Hematopoietic multipotent progenitor cell treated with erythropoietin and hydrocortisone succinate and interleukin-3 and kit ligand, for 6 days (in vitro differentiated cells): ENCODE results near the gene MRPS6.

Experiments used
- DNase-seq: peaks from one replicate; pipeline ENCODE4 v3.0.0-alpha.2; 2015

The MRPS6 gene

GRCh38 chr21:34135330-34135729 is 62.0 kb downstream of the MRPS6 start:
- DNase-seq = no peak

GRCh38 chr21:34141373-34141772 is 68.0 kb downstream of the MRPS6 start:
- DNase-seq = no peak

- DNase-seq = no peak
These were observed 70.4 kb downstream of the MRPS6 start for GRCh38 chr21:34143685-34144182.

- DNase-seq = no peak
These were observed 70.8 kb downstream of the MRPS6 start for GRCh38 chr21:34144224-34144623.

- DNase-seq = no peak
These were observed 74.5 kb downstream of the MRPS6 start for GRCh38 chr21:34147792-34148418.

DNA sequence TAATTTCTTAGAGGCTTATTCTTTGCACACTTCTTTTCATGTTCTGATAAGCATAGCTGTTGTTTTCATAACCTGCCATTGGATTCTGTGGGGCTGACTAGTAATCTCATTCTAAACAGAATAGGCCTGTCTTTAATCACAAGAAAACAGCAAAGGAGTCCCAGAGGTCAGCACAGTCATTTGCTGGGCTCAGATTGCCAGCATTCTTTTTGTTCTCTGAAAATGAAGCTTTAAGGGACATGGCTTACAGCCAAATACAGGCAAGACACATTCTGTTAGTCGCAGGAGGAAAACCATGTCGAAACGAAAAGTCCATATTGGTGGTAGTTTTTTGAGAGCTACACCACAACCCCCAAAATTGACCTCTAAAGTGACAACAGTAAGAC is 75.0 kb downstream of the MRPS6 start:
- peak; percentile 15 for DNase-seq

DNA sequence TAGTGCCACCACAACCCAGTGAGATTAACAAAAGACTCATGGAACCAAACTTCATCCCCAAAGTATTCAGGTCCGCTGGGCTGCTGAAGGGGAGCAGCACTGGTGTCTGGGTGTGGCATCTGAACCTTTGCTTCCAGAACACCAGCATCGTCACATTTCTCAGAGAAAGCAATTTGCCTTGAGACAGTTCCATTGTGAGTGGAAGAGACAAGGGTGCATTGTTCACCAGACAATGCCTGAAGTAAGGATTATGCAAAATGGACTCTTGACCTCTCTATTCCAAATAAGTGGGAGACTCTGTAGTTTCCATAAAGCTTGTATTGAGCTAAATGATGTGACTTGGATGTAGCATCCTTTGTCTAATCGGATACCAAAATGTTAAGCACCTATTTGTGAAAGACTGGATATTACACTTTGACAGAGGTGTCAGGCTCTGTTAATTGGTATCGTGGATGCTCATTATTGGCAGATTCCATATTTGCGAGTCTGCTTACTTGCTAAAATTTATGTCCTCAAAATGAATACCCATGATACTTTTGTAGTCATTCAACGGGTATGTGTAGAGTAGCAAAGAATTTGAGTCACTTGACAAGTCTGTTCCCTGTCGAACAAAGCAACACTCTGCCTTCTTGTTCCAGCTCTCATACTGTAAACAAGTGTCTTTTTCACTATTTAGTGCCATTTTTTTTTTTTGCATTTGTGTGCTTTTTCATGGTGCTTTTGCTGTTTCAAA is 75.6 kb downstream of the MRPS6 start:
- DNase-seq = no peak

DNA sequence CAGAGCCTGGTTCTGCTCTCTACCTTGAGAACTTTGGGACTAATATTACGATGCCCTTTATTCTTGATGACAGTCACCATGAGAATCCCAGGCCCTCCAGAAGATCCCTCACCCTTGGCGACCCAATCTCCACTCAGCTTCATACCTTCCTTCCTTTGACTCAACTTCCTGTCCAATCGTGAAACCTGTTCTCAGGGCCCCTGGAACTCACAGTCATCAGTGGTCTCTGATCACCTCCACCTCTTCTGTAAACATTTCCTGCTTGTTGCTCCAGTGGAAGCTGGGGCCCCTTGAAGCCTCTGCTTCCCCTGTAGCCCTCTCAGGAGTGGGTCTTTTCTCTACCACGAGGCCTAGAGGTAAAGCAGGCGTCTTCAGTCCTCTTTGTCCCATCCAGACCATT is 79.1 kb downstream of the MRPS6 start:
- DNase-seq = no peak

DNA sequence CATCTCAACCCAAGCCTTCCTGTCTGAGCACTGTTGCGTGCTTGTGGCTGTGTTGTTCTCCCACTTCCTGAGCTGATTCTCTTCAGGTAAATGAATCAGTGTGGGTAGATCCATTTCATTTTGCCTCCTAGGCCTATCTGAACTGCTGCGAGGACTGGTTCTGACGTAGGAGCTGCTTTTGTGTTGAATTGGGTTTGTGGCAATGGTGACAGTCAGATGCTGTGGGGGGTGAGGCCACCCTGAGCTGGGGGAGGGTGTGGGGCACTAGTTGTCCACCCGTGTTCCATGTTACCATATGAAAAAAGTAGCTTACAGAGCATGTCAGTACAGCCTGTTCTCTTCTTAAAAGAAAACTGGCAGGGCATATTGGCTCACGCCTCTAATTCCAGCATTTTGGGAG is 81.5 kb downstream of the MRPS6 start:
- no peak for DNase-seq

DNA sequence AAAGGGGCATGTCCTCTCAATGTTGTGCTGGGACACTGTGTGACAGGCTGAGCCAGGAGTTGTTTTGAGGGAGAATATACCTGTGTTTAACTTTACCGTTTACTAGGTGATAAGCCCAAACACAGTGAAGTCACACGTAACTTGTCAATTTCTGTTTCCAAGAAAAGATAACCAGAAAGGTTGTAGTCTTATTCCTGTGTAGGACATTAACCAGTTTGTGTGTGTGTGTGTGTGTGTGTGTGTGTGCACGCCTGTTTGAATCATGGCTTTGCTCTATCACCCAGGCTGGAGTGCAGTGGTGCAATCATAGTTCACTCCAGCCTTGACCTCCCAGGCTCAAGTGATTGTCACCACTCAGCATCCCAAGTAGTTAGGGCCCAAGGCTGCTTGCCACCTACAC is 83.6 kb downstream of the MRPS6 start:
- no peak for DNase-seq

GRCh38 chr21:34157521-34157920 is 84.1 kb downstream of the MRPS6 start:
- DNase-seq = no peak

GRCh38 chr21:34158866-34159835 is 85.8 kb downstream of the MRPS6 start:
- DNase-seq = no peak

DNA sequence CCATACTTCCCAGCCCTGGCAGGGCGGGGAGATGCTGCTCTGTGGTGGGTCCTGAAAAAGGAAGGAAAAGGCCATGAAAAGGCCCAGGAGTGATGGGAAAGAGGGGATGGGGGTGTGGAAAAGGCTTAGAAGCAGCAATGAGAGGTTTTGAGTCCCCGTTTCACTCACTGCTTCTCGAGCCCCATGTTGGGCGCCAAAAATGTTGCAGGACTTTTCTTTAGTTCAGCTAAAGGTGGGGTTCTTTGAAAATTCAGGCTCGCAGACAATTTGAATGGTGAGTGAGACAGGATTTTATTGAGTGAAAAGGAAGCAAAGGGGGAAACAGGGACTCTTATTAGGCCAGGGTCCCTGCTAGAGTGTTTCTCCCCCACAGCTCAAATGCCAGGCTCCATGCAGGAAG is 93.1 kb downstream of the MRPS6 start:
- DNase-seq = no peak

DNA sequence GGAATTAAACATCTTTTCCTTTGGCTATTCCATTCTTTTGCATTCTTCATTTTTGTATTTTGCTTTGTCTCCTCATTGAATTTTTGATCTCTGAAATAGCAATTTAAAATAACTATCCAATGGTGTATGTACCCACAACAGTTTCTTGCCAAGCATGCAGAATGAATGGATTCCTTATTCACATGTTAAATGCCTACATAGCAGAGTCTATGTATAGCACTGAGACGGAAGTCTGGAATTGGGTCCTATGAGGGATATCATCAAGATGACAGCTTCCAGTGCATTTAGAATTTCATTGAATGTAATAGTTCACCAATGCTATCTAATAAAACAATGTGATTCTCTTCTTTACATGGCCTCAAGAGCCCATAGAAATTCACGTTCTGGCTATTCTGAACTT is 97.5 kb downstream of the MRPS6 start:
- no peak for DNase-seq

- no peak for DNase-seq
These were observed 101.1 kb downstream of the MRPS6 start for GRCh38 chr21:34174470-34174869.

DNA sequence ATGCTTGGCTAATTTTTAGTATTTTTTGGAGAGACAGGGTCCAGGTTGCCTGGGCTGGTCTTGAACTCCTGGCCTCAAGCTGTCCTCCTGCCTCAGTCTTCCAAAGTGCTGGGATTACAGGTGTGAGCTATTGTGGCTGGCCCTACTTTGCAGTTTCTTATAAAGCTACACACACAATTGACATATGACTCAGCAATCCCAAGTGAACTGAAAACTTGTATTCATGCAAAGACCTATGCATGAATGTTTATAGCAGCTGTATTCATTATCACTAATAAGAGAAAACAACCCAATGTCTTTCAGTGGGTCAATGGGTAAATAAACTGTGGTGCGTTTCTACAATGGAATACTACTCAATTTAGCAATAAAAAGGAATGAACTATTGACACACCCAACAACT is 103.1 kb downstream of the MRPS6 start:
- DNase-seq = no peak

DNA sequence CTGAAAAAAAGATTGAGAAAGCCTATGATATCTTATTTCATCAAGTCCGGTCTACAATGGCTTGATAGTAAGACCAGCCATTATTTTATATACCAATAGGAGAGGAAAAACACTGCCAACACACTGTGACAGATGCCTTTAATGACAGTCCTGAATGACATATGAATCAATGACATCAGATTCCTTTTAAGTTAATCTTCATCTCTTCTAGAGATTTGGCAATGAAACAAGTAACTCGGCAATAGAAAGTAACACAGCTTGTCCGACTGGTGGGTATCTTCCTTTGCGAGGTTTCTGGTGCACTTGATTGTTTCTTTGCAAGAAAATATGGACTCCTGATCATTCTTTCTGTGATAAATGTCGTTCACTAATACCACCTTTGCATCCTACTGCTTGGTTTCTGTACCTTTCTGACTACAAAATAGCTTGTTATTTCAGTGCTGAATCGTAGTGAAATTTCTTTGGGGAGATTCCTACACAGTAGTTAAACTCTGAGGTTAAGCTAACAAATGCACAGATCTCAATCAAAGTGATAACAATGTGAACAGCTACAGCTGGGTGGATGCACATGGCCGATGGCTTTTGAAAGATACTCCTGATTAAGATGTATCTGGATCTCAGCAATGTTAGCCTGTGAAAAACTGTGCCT is 104.7 kb downstream of the MRPS6 start:
- DNase-seq = no peak

DNA sequence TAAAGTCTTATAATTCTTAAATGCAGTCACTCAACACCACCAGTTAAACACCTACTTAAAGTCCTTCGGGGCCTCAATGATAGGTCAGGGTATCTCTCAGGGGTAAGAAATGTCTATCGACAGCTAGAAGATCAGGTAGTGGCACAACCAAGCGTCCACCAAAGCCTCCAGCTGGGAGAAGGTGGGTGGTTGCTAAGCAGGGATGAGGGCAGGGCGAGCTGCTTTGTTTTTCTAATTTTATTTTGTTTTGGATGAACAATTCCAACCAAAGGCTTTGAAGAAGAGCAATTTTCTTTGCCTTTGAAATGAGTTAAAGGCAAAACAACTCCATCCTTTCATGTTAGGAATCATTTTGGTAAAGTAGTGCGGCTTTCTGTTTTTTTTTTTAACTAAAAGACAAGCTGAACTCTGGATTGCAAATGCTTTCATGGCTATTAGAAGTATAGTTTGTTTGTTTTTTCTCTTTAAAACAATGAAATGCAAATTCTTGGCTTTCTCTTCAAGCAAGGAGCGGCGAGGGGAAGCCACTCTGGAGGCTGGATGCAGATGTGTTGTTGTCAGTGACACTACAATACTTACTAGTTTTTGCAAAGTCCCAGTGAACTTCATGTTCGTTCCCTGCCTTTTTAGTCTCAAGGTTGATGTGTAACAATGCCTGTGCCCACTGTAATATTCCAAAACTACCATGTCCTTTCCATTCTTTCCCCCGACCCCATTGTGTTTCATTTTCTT is 106.0 kb downstream of the MRPS6 start:
- DNase-seq = no peak

- DNase-seq = no peak
These were observed 107.0 kb downstream of the MRPS6 start for GRCh38 chr21:34180407-34180806.

DNA sequence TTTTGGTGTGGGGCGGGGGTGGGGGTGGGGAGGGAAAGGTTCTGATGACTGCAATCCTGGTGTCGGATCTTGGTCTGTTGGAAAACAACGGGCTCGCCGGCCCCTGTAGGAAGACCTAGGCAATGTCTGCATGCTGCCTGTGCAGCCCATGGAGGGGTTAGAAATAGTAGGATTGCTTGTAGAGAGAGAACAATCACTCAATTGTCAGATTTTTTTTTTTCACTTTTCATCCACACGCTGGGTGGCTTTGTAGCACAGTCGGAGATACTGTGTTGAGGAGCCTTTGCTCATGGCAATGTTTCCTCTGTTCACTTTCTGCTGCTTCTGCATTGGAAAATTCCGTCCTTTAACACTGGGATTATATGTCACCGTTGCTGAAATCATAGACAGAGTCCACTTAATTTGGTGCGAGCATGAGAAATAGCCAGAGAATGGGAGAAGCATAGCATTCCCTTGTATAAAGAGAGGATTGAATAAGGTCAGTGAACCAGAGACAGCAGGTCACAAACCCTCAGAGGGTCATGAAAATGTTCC is 107.5 kb downstream of the MRPS6 start:
- DNase-seq = no peak

GRCh38 chr21:34181431-34182039 is 108.2 kb downstream of the MRPS6 start:
- no peak for DNase-seq

DNA sequence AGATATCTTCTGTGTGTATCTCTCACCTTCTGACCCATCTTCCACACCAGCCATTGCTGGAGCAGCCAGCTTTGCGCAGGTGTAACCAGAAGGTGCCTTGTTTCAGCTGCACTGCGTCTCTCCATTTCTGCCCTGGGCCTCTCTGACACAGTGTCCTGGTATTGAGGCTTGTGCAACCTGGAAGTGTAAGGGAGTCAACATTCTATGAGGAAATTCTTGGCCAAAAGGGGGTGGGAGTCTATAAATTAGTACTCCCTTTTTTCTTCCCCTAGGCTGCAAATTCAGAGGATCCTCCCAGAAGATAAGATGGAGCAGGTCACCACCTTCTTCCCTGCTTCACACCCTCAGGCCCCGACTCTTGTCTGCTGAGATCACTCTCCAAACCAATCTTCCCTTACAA is 109.1 kb downstream of the MRPS6 start:
- no peak for DNase-seq
